Vagina (tissue), 2 donors: ENCODE measurements around the gene MYCN.
"Not testable (repeated sequence)": the region's sequence is repeated elsewhere in the genome, so short reads cannot be mapped to it uniquely, and the experiment has no call there.

Experiments
- POLR2A ChIP-seq, 2 donors: fragments of 450-650 bp; IDR thresholded peaks; one replicate each; pipeline ENCODE4 v1.6.1; 2017; ENCODE audit warnings: antibody characterized with exemption in 2 of 2, mild to moderate bottlenecking in 2 of 2, moderate library complexity in 2 of 2
- TF ChIP-seq, protein P1 (sequence below), 3 experiments: fragments of 450-650 bp in 2 of 3; fragments of 200-600 bp in 1 of 3; sonication (generic) in 1 of 3; IDR thresholded peaks; one replicate each; pipeline ENCODE4 v1.5.1; 2017 to 2019; ENCODE audit warnings: antibody characterized with exemption in 3 of 3, mild to moderate bottlenecking in 2 of 3, moderate library complexity in 2 of 3

DNA sequence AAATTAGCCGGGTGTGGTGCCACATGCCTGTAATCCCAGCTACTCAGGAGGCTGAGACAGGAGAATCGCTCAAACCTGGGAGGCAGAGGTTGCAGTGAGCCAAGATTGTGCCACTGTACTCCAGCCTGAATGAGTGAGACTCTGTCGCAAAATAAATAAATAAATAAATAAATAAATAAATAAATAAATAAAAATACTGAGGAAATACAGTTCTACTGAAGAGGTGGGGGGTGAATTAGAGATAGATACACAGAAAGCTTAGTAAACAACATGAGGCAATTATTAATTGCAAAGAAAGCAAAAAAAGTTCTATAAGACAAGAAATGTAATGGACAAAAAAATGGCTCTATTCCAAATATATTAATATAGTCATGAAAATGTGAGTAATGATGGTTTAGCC lies 29.1 kb upstream of the MYCN start:
- TF ChIP-seq, protein P1, sequence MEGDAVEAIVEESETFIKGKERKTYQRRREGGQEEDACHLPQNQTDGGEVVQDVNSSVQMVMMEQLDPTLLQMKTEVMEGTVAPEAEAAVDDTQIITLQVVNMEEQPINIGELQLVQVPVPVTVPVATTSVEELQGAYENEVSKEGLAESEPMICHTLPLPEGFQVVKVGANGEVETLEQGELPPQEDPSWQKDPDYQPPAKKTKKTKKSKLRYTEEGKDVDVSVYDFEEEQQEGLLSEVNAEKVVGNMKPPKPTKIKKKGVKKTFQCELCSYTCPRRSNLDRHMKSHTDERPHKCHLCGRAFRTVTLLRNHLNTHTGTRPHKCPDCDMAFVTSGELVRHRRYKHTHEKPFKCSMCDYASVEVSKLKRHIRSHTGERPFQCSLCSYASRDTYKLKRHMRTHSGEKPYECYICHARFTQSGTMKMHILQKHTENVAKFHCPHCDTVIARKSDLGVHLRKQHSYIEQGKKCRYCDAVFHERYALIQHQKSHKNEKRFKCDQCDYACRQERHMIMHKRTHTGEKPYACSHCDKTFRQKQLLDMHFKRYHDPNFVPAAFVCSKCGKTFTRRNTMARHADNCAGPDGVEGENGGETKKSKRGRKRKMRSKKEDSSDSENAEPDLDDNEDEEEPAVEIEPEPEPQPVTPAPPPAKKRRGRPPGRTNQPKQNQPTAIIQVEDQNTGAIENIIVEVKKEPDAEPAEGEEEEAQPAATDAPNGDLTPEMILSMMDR (IDR thresholded peaks at IDR 0.05) = not testable (repeated sequence)
- TF ChIP-seq POLR2A (IDR thresholded peaks at IDR 0.05) = not testable (repeated sequence)
